IMR-90 (cell line): ENCODE measurements around the gene GPR157.

Experiments used
- POLR2A ChIP-seq: IDR thresholded peaks from 2 replicates; pipeline ENCODE4 v1.6.1; 2012; ENCODE audit warnings: mild to moderate bottlenecking, low read depth, low read length
- RAD21 ChIP-seq: IDR thresholded peaks from 2 replicates; pipeline ENCODE4 v1.6.1; 2012; ENCODE audit warnings: low read length, improper control_type of control experiment
- TF ChIP-seq, protein P1 (sequence below): conservative IDR thresholded peaks from 2 replicates; pipeline ENCODE4 v1.5.1; 2012; ENCODE audit warnings: mild to moderate bottlenecking, low read depth, low read length, improper control_type of control experiment

DNA sequence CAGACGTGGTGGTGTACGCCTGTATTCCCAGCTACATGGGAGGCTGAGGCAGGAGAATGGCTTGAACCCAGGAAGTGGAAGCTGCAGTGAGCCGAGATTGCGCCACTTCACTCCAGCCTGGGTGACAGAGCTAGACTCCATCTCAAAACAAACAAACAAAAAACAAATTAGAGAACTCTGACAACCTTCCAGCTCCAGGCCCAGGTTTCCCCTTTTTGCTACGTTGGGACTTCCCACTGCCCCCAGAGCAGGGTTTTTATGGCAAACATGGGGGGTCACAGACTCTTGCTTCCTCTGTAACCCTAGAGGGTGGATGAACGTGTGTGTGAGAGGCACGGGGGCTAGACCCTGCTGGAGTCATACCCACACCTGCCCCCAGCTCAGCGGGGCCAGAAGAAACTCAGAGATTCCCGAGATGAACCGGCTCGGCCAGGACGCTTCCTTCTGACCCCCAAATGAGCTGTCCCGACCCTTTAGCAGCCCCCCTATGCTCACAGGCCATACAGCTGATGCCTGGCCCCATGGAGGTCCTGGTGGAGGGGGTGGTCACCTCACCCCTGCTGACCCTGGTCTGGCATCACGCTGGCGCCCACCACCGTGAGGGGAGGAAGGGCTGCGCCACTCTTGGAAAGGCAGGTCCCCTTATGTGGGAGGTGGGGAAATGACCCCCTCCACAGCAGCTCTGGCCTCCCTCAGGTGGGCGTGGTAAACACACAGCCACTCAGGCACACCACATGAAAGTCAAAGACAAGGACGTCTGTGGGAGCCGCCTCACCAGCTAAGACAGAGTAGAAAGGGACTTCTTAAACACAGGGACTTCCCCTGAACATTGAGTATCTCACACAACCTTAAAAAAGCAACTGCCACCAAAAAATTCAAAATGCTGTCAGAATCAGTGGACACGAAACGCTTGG is 7.1 kb downstream of the GPR157 start:
- TF ChIP-seq, protein P1, sequence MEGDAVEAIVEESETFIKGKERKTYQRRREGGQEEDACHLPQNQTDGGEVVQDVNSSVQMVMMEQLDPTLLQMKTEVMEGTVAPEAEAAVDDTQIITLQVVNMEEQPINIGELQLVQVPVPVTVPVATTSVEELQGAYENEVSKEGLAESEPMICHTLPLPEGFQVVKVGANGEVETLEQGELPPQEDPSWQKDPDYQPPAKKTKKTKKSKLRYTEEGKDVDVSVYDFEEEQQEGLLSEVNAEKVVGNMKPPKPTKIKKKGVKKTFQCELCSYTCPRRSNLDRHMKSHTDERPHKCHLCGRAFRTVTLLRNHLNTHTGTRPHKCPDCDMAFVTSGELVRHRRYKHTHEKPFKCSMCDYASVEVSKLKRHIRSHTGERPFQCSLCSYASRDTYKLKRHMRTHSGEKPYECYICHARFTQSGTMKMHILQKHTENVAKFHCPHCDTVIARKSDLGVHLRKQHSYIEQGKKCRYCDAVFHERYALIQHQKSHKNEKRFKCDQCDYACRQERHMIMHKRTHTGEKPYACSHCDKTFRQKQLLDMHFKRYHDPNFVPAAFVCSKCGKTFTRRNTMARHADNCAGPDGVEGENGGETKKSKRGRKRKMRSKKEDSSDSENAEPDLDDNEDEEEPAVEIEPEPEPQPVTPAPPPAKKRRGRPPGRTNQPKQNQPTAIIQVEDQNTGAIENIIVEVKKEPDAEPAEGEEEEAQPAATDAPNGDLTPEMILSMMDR = no peak
- TF ChIP-seq RAD21 (no peak), POLR2A (no peak)
